GM12878 (cell line): Measurements from ENCODE around the gene MTO1. TPM values are rescaled to one million over a fixed set of nuclear protein-coding genes. Genes with fewer than 3 reads are reported as not detected.
A peak's percentile ranks its signal among the peaks of the same experiment; 100 is the strongest.

Experiments
- BRCA1 ChIP-seq: IDR thresholded peaks from 2 replicates; pipeline ENCODE4 v1.6.1; 2011; ENCODE audit warnings: low read depth, low read length, improper control_type of control experiment
- CBX5 ChIP-seq: sonication (generic); IDR thresholded peaks from 2 replicates; pipeline ENCODE4 v1.6.1; 2016; ENCODE audit warnings: low read depth, moderate library complexity, mild to moderate bottlenecking, inconsistent platforms
- CHD4 ChIP-seq: fragments of 200-600 bp; sonication (generic); IDR thresholded peaks from 2 replicates; pipeline ENCODE4 v1.6.1; 2016; ENCODE audit warnings: mild to moderate bottlenecking
- ELK1 ChIP-seq: IDR thresholded peaks from 2 replicates; pipeline ENCODE4 v1.6.1; 2012; ENCODE audit warnings: low read depth, low read length, improper control_type of control experiment
- EP300 ChIP-seq, 2 experiments: fragments of 150-350 bp in 1 of 2; IDR thresholded peaks; 2 replicates each; pipeline ENCODE4 v1.6.1; 2011 to 2012; ENCODE audit warnings: low read depth in 2 of 2, low read length in 2 of 2, borderline replicate concordance in 1 of 2, improper control_type of control experiment in 1 of 2, inconsistent platforms in 1 of 2; ENCODE audit not compliant: control insufficient read depth in 1 of 2
- EZH2 ChIP-seq: IDR thresholded peaks from 2 replicates; pipeline ENCODE4 v1.6.1; 2012; ENCODE audit warnings: low read depth, mild to moderate bottlenecking, control low read depth, inconsistent platforms, low read length, borderline replicate concordance; ENCODE audit not compliant: control insufficient read depth
- FOXK2 ChIP-seq: fragments of 450-650 bp; IDR thresholded peaks from 2 replicates; pipeline ENCODE4 v1.6.1; 2017; ENCODE audit warnings: mild to moderate bottlenecking, moderate library complexity
- FOXM1 ChIP-seq: IDR thresholded peaks from 2 replicates; pipeline ENCODE4 v1.6.1; 2012; ENCODE audit warnings: low read depth, mild to moderate bottlenecking, inconsistent platforms, low read length, moderate library complexity
- IRF4 ChIP-seq: IDR thresholded peaks from 2 replicates; pipeline ENCODE4 v1.6.1; 2011; ENCODE audit warnings: low read depth, low read length
- IRF5 ChIP-seq: fragments of 450-650 bp; IDR thresholded peaks from 2 replicates; pipeline ENCODE4 v1.6.1; 2017; ENCODE audit warnings: borderline replicate concordance
- LARP7 ChIP-seq: fragments of 450-650 bp; IDR thresholded peaks from 2 replicates; pipeline ENCODE4 v1.6.1; 2017; ENCODE audit warnings: mild to moderate bottlenecking
- MAX ChIP-seq: IDR thresholded peaks from 2 replicates; pipeline ENCODE4 v1.6.1; 2012; ENCODE audit warnings: low read depth, low read length, improper control_type of control experiment
- MTA2 ChIP-seq: fragments of 450-650 bp; IDR thresholded peaks from 2 replicates; pipeline ENCODE4 v1.6.1; 2016; ENCODE audit warnings: low read depth, mild to moderate bottlenecking, moderate library complexity
- NR2C2 ChIP-seq: IDR thresholded peaks from 2 replicates; pipeline ENCODE4 v1.6.1; 2011; ENCODE audit warnings: borderline replicate concordance, low read depth; ENCODE audit not compliant: control insufficient read depth, insufficient read length
- POLR2A ChIP-seq: IDR thresholded peaks from 2 replicates; pipeline ENCODE4 v1.6.1; 2011; ENCODE audit warnings: low read depth, mild to moderate bottlenecking, low read length
- RAD51 ChIP-seq: fragments of 450-650 bp; IDR thresholded peaks from 2 replicates; pipeline ENCODE4 v1.6.1; 2016; ENCODE audit warnings: moderate library complexity, mild to moderate bottlenecking, inconsistent platforms
- SMAD1 ChIP-seq: fragments of 450-650 bp; IDR thresholded peaks from 2 replicates; pipeline ENCODE4 v1.6.1; 2018; ENCODE audit warnings: mild to moderate bottlenecking, low read depth; ENCODE audit not compliant: partially characterized antibody
- SMARCA5 ChIP-seq: fragments of 450-650 bp; IDR thresholded peaks from 2 replicates; pipeline ENCODE4 v1.6.1; 2017; ENCODE audit warnings: mild to moderate bottlenecking
- SMC3 ChIP-seq: IDR thresholded peaks from 2 replicates; pipeline ENCODE4 v1.6.1; 2011; ENCODE audit warnings: low read length, improper control_type of control experiment, borderline replicate concordance
- STAT1 ChIP-seq: fragments of 450-650 bp; conservative IDR thresholded peaks from 2 replicates; pipeline ENCODE4 v1.6.1; 2014; ENCODE audit warnings: antibody characterized with exemption, mild to moderate bottlenecking
- USF2 ChIP-seq: IDR thresholded peaks from 2 replicates; pipeline ENCODE4 v1.6.1; 2011; ENCODE audit warnings: low read depth, low read length, improper control_type of control experiment, borderline replicate concordance
- YBX1 ChIP-seq: fragments of 450-650 bp; IDR thresholded peaks from 2 replicates; pipeline ENCODE4 v1.6.1; 2016; ENCODE audit warnings: antibody characterized with exemption
- YY1 ChIP-seq: IDR thresholded peaks from 2 replicates; pipeline ENCODE4 v1.6.1; 2011; ENCODE audit warnings: low read depth, mild to moderate bottlenecking, low read length
- ZBTB40 ChIP-seq: fragments of 450-650 bp; IDR thresholded peaks from 2 replicates; pipeline ENCODE4 v1.6.1; 2016; ENCODE audit warnings: mild to moderate bottlenecking, moderate library complexity, borderline replicate concordance
- ZNF24 ChIP-seq: fragments of 450-650 bp; IDR thresholded peaks from 2 replicates; pipeline ENCODE4 v1.6.1; 2017; ENCODE audit warnings: antibody characterized with exemption, mild to moderate bottlenecking
- polyA plus RNA-seq, 11 experiments: library from polyadenylated mRNA; depleted of rRNA in 4 of 11; unstranded in 6 of 11; stranded (reverse) in 5 of 11; fragments of >200 nt; fragmentation: Nextera tagmentation in 4 of 11; fragmentation: Illumina TruSeq in 1 of 11; extraction: Ambion mirVana in 4 of 11; extraction: Trizol in 1 of 11; gene quantifications; 1 replicate in 1 of 11; 2 replicates in 10 of 11; pipeline versions ENCODE4 v1.2.1 to v1.2.3, GENCODE V29; 2011 to 2016; ENCODE audit warnings: inconsistent platforms in 2 of 11, missing spikeins in 2 of 11, low read depth in 1 of 11
- total RNA-seq, 4 experiments: library from RNA; depleted of rRNA in 3 of 4; stranded (reverse); fragments of >200 nt in 3 of 4; fragmentation: Illumina TruSeq in 1 of 4; extraction: Trizol in 1 of 4; gene quantifications; 2 replicates each; pipeline versions ENCODE4 v1.2.1 to v1.2.3, GENCODE V29; 2013 to 2021

Gene MTO1
- total and polyA plus RNA-seq, 10 of the 15 experiments (the other 5 are each of a cell fraction or from before 2014, with no cell fraction given) = 24.8 to 53.6 (median 33.1) TPM

- TF ChIP-seq STAT1 (no peak; the same call in 1 of the 2 replicates), SMAD1 (peak; percentile 99), LARP7 (peak; percentile 89), ELK1 (no peak), MAX (no peak; the same call in 1 of the 2 replicates), CBX5 (peak; percentile 83), USF2 (no peak), YBX1 (no peak), ZBTB40 (peak; percentile 24; the same call in 1 of the 2 replicates), FOXK2 (no peak), SMC3 (no peak), ZNF24 (peak; percentile 69; the same call in 1 of the 2 replicates), IRF5 (no peak), EP300 (IDR thresholded peaks at IDR 0.05; ENCODE audit: borderline replicate concordance in 1 of 2, control insufficient read depth in 1 of 2, low read depth in 2 of 2, low read length in 2 of 2) (peak; percentile 49 to 69; a peak in 2 of 4 replicates), EZH2 (no peak), BRCA1 (no peak), YY1 (peak; percentile 89), MTA2 (peak; percentile 50), IRF4 (peak; percentile 84), RAD51 (no peak), SMARCA5 (peak; percentile 67), CHD4 (no peak), FOXM1 (peak; percentile 93), NR2C2 (no peak), POLR2A (peak; percentile 88)
Observed at GRCh38 chr6:73520688-73521350, 59.3 kb downstream of the MTO1 start, which contains the start of gene EEF1A1 (continued).
